OCI-LY7 (cell line): Measurements from ENCODE around the gene DENND1A. TPM values are rescaled to one million over a fixed set of nuclear protein-coding genes. Genes with fewer than 3 reads are reported as not detected.

Experiments
- BruUV-seq: library from RNA; stranded (reverse); fragments of 400-500 nt; replicated peaks from 2 replicates; lab custom pipeline; 2021; lab: Mats Ljungman, UMichigan
- CTCF ChIA-PET: fragments of 300-600 bp; sonication (Branson Sonifier 250); formaldehyde crosslinking; loops from one replicate; lab custom pipeline; 2022; ENCODE audit warnings: antibody characterized with exemption; ENCODE audit not compliant: unreplicated experiment; lab: Charles Lee
- POLR2A ChIA-PET: fragments of 300-600 bp; sonication (Branson Sonifier 250); formaldehyde crosslinking; loops from one replicate; lab custom pipeline; 2022; ENCODE audit warnings: antibody characterized with exemption; lab: Charles Lee
- DNase-seq: peaks from one replicate; pipeline ENCODE4 v3.0.0-alpha.2; 2015; ENCODE audit warnings: low spot score
- H2AFZ ChIP-seq: fragments of 200-600 bp; sonication (generic), shearing (Covaris generic); 2 replicates; pipeline ENCODE4 v1.6.1; 2014; ENCODE audit warnings: mild to moderate bottlenecking, antibody characterized with exemption, low read length, moderate library complexity
- H3K27ac ChIP-seq: fragments of 200-600 bp; sonication (generic); 2 replicates; pipeline ENCODE4 v1.5.1; 2014; ENCODE audit warnings: mixed run types, low read depth, mild to moderate bottlenecking, moderate library complexity, low read length, inconsistent platforms; ENCODE audit not compliant: poor library complexity, severe bottlenecking
- H3K36me3 ChIP-seq: fragments of 200-600 bp; sonication (generic); 2 replicates; pipeline ENCODE4 v1.6.1; 2014; ENCODE audit warnings: mild to moderate bottlenecking, antibody characterized with exemption, low read length, moderate library complexity, mixed read lengths; ENCODE audit not compliant: insufficient read depth
- H3K4me1 ChIP-seq: fragments of 200-600 bp; sonication (generic); 2 replicates; pipeline ENCODE4 v1.5.1; 2014; ENCODE audit warnings: mild to moderate bottlenecking, low read length; ENCODE audit not compliant: insufficient read depth, poor library complexity, severe bottlenecking
- H3K4me2 ChIP-seq: fragments of 200-600 bp; sonication (generic); 2 replicates; pipeline ENCODE4 v1.6.1; 2014; ENCODE audit warnings: mild to moderate bottlenecking, low read length
- H3K4me3 ChIP-seq: fragments of 200-600 bp; sonication (generic); 2 replicates; pipeline ENCODE4 v1.5.1; 2014; ENCODE audit warnings: mild to moderate bottlenecking, low read depth, low read length; ENCODE audit not compliant: poor library complexity, severe bottlenecking
- H3K79me2 ChIP-seq: fragments of 200-600 bp; sonication (generic); 2 replicates; pipeline ENCODE4 v1.6.1; 2016; ENCODE audit warnings: low read depth, mild to moderate bottlenecking, low read length, moderate library complexity, mixed read lengths; ENCODE audit not compliant: insufficient read depth
- H3K9me2 ChIP-seq: fragments of 200-600 bp; sonication (generic); 2 replicates; pipeline ENCODE4 v1.6.1; 2016; ENCODE audit warnings: mild to moderate bottlenecking, low read length, mixed read lengths; ENCODE audit not compliant: insufficient read depth
- H3K9me3 ChIP-seq: fragments of 200-600 bp; sonication (generic); 2 replicates; pipeline ENCODE4 v1.6.1; 2014; ENCODE audit warnings: mild to moderate bottlenecking, mixed run types, low read length, mixed read lengths
- H4K20me1 ChIP-seq: fragments of 200-600 bp; sonication (generic); 2 replicates; pipeline ENCODE4 v1.6.1; 2014; ENCODE audit warnings: mild to moderate bottlenecking, antibody characterized with exemption, low read length, moderate library complexity, mixed read lengths; ENCODE audit not compliant: insufficient read depth
- EZH2phosphoT487 ChIP-seq: fragments of 200-600 bp; sonication (generic); IDR thresholded peaks from 2 replicates; pipeline ENCODE4 v1.6.1; 2018; ENCODE audit warnings: low read depth, borderline replicate concordance, mild to moderate bottlenecking, mixed run types, antibody characterized with exemption, low read length, moderate library complexity, mixed read lengths
- intact Hi-C: fragments of 100-400 bp; cut with micrococcal nuclease; formaldehyde crosslinking; loops from one replicate; pipeline ENCODE4 v1.10.0; 2022; ENCODE audit not compliant: unreplicated experiment
- total RNA-seq, 2 experiments: library from RNA; depleted of rRNA in 1 of 2; stranded (reverse); fragments of >200 nt in 1 of 2; shearing (Covaris generic) in 1 of 2; gene quantifications; 2 replicates each; pipeline ENCODE4 v1.2.3, GENCODE V29; 2014 to 2022
- TF ChIP-seq, protein P1 (sequence below): fragments of 200-600 bp; sonication (generic); conservative IDR thresholded peaks from 2 replicates; pipeline ENCODE4 v1.5.1; 2014; ENCODE audit warnings: mild to moderate bottlenecking, antibody characterized with exemption, low read length, moderate library complexity, mixed read lengths

DENND1A gene
- total RNA-seq, 2 experiments from 2014 or later: 17.9 to 36.3 TPM

DNA sequence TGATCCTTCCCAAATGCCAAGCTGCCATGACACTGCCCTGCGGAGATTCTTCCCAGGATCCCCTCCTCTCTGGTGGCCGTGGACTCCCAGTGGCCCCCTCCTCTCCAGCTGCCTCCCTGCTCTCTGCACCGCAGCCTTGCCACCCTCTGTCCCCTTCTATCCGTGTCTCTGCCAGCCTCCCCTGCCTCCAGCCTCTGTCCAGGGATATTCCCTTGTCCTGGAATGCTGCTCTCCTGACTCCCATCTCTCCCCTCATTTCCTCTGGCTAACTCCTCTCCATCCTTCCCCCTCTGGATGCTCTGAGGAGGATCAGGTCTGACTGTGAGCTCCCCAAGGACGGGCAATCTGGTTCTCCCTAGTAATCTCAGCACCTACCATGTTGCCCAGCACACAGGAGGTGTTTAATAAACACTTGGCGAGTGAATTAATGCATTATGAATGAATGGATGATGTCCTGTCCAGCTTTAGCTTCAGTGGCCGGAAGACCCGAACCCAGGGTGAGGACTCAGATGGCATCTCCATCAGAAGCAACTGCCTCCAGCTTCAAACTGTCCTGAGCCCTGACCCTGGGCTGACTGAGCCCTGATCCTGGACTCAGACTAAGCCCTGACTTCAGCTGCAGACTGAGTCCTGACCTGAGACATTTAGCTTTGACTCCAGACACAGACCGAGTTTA lies 581.5 kb downstream of the DENND1A start:
- BruUV-seq: no TSS peak
- peaks cover 55% of the 10 kb centered on the region for H3K4me1 ChIP-seq
- H3K79me2 ChIP-seq: no peaks in the 10 kb centered on the region
- no peak overlapping the region for H3K4me3 ChIP-seq
- intact Hi-C loops: loop anchor here (10.0 kb wide), 2 partner anchors 444 to 524 kb away; partner anchors contain the start of genes PDCL and RC3H2
- no peaks in the 10 kb centered on the region for H3K9me2 ChIP-seq
- H3K27ac ChIP-seq: peak overlapping the region; percentile 43
- peak overlapping the region; percentile 47; the same call in 1 of the 2 replicates for H2AFZ ChIP-seq
- H4K20me1 ChIP-seq: no peaks in the 10 kb centered on the region
- no peaks in the 10 kb centered on the region for H3K36me3 ChIP-seq
- DNase-seq: no peak
- ChIA-PET CTCF (interaction anchor here (0.8 to 1.3 kb wide), 4 partner anchors 79 to 266 kb away, joined by 3 to 5 read pairs (median 4); no protein-coding TSS in a partner anchor), POLR2A (interaction anchor here (0.6 to 1.3 kb wide), 3 partner anchors 11 to 342 kb away, joined by 3 to 5 read pairs (median 4); no protein-coding TSS in a partner anchor)
- H3K4me2 ChIP-seq: peak overlapping the region; percentile 22; the same call in 1 of the 2 replicates
- H3K9me3 ChIP-seq: no peaks in the 10 kb centered on the region; the same call in 1 of the 2 replicates
- TF ChIP-seq, protein P1, sequence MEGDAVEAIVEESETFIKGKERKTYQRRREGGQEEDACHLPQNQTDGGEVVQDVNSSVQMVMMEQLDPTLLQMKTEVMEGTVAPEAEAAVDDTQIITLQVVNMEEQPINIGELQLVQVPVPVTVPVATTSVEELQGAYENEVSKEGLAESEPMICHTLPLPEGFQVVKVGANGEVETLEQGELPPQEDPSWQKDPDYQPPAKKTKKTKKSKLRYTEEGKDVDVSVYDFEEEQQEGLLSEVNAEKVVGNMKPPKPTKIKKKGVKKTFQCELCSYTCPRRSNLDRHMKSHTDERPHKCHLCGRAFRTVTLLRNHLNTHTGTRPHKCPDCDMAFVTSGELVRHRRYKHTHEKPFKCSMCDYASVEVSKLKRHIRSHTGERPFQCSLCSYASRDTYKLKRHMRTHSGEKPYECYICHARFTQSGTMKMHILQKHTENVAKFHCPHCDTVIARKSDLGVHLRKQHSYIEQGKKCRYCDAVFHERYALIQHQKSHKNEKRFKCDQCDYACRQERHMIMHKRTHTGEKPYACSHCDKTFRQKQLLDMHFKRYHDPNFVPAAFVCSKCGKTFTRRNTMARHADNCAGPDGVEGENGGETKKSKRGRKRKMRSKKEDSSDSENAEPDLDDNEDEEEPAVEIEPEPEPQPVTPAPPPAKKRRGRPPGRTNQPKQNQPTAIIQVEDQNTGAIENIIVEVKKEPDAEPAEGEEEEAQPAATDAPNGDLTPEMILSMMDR: no peak
- TF ChIP-seq EZH2phosphoT487: no peak

DNA sequence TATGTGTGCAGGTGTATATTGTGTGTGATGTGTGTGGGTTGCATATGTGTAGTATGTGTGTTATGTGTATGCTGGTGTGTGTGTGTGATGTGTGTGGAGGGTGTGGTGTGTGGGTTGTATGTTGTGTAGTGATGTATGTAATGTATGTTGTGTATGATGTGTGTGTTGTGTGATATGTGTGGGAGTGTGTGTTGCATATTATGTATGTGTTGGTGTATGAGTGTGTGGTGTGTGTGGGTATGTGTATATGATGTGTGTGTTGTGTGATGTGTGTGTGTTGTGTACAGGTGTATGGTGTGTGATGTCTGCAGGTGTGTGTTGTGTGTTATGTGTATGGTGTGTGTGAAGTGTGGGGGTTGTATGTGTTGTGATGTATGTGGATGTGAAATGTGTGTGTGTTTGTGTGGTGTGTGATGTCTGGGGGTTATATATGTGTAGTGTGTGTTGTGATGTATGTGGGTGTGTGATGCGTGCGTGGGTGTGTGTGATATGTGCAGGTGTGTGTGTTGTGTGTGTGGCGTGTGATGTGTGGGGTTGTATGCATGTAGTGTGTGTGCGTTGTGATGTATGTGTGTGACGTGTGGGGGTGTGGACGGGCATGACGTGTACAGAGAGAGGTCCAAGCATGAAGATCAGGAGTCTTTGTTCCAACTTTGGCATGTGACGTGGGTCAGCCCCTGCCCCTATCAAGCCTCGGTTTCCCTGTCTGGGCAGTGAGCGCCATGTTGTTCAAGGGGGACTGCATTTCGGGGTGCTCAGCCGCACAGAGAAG lies 582.5 kb downstream of the DENND1A start:
- no peaks in the 10 kb centered on the region for H4K20me1 ChIP-seq
- CTCF ChIA-PET: no interaction called here
- DNase-seq: no peak
- no peak overlapping the region for H3K4me3 ChIP-seq
- no peak overlapping the region for H3K27ac ChIP-seq
- no peaks in the 10 kb centered on the region for H3K9me2 ChIP-seq
- intact Hi-C loops: loop anchor here (10.0 kb wide), 2 partner anchors 443 to 523 kb away; partner anchors contain the start of genes PDCL and RC3H2
- no TSS peak for BruUV-seq
- no peaks in the 10 kb centered on the region for H3K79me2 ChIP-seq
- H3K9me3 ChIP-seq: no peaks in the 10 kb centered on the region; the same call in 1 of the 2 replicates
- TF ChIP-seq, protein P1: no peak
- no peak for TF ChIP-seq EZH2phosphoT487
- no peaks in the 10 kb centered on the region for H3K36me3 ChIP-seq
- H2AFZ ChIP-seq: peak overlapping the region; percentile 47; the same call in 1 of the 2 replicates
- peaks cover 65% of the 10 kb centered on the region for H3K4me1 ChIP-seq
- H3K4me2 ChIP-seq: peak overlapping the region; percentile 22; the same call in 1 of the 2 replicates
- POLR2A ChIA-PET: interaction anchor here (0.6 to 1.3 kb wide), 2 partner anchors 12 to 279 kb away, joined by 4 to 5 read pairs; no protein-coding TSS in a partner anchor
